MCF 10A (cell line): ENCODE results near the gene KLHDC4. TPM values are rescaled to one million over a fixed set of nuclear protein-coding genes. Genes with fewer than 3 reads are reported as not detected.

Experiments used
- BruUV-seq: library from RNA; stranded (reverse); fragments of 400-500 nt; replicated peaks from 2 replicates; lab custom pipeline; 2021; lab: Mats Ljungman, UMichigan
- CTCF ChIA-PET: fragments of 300-600 bp; sonication (Branson Sonifier 250); formaldehyde crosslinking; extraction: SDS; loops from one replicate; lab custom pipeline; 2021; ENCODE audit warnings: antibody characterized with exemption, inconsistent platforms; lab: Yijun Ruan, JAX
- POLR2A ChIA-PET: fragments of 300-600, 350-650 bp; sonication (Branson Sonifier 250); formaldehyde crosslinking; extraction: SDS; loops from one replicate; lab custom pipeline; 2020; ENCODE audit warnings: antibody characterized with exemption, inconsistent platforms; lab: Yijun Ruan, JAX
- DNase-seq: peaks from one replicate; pipeline ENCODE4 v3.0.0-alpha.2; 2018; ENCODE audit not compliant: unreplicated experiment
- H3K27ac Mint-ChIP-seq: one replicate; pipeline ENCODE4 v1.8.0; 2022; ENCODE audit warnings: mild to moderate bottlenecking, low read depth, mixed read lengths; ENCODE audit not compliant: unreplicated experiment
- H3K27me3 Mint-ChIP-seq: one replicate; pipeline ENCODE4 v1.8.0; 2022; ENCODE audit warnings: mixed read lengths; ENCODE audit not compliant: insufficient read depth, unreplicated experiment
- H3K36me3 Mint-ChIP-seq: one replicate; pipeline ENCODE4 v1.8.0; 2022; ENCODE audit warnings: mild to moderate bottlenecking, moderate library complexity, mixed read lengths; ENCODE audit not compliant: insufficient read depth, unreplicated experiment
- H3K4me1 Mint-ChIP-seq: one replicate; pipeline ENCODE4 v1.8.0; 2022; ENCODE audit warnings: mixed read lengths; ENCODE audit not compliant: insufficient read depth, unreplicated experiment
- H3K4me3 Mint-ChIP-seq: one replicate; pipeline ENCODE4 v1.8.0; 2022; ENCODE audit warnings: mild to moderate bottlenecking, moderate library complexity, mixed read lengths; ENCODE audit not compliant: unreplicated experiment
- H3K9me3 Mint-ChIP-seq: one replicate; pipeline ENCODE4 v1.8.0; 2022; ENCODE audit warnings: mixed read lengths; ENCODE audit not compliant: unreplicated experiment
- CTCF ChIP-seq: fragments of 200-600 bp; IDR thresholded peaks from one replicate; pipeline ENCODE4 v1.8.0; 2022; ENCODE audit warnings: antibody characterized with exemption, mild to moderate bottlenecking; ENCODE audit not compliant: unreplicated experiment
- intact Hi-C: fragments of 100-400 bp; cut with micrococcal nuclease; formaldehyde crosslinking; loops from 2 replicates; pipeline ENCODE4 v1.14.1; 2022
- total RNA-seq: library from RNA; stranded (reverse); gene quantifications from 2 replicates; pipeline ENCODE4 v1.2.3, GENCODE V29; 2022

KLHDC4 gene
- total RNA-seq, 1 experiment from 2014 or later = 106 TPM

GRCh38 chr16:87667443-87667842 is 98.3 kb downstream of the KLHDC4 start:
- no peak overlapping the region for H3K27ac Mint-ChIP-seq

GRCh38 chr16:87666919-87667318 is 98.9 kb downstream of the KLHDC4 start:
- peaks cover 13% of the 10 kb centered on the region for H3K27me3 Mint-ChIP-seq
- peaks cover 6% of the 10 kb centered on the region for H3K36me3 Mint-ChIP-seq
- H3K27ac Mint-ChIP-seq = no peak overlapping the region
- intact Hi-C loops = no loop called here
- DNase-seq = no peak
- ChIA-PET POLR2A (no interaction called here), CTCF (interaction anchor here (0.8 to 1.2 kb wide), 2 partner anchors 32 to 39 kb away, joined by 4 to 5 read pairs; no protein-coding TSS in a partner anchor)
- no TSS peak for BruUV-seq
- no peaks in the 10 kb centered on the region for H3K9me3 Mint-ChIP-seq
- TF ChIP-seq CTCF = no peak
- no peaks in the 10 kb centered on the region for H3K4me1 Mint-ChIP-seq
- H3K4me3 Mint-ChIP-seq = no peak overlapping the region

More at GRCh38 chr16:87667443-87667842, 98.3 kb downstream of the KLHDC4 start:
- DNase-seq = no peak
- H3K36me3 Mint-ChIP-seq = peaks cover 7% of the 10 kb centered on the region
- TF ChIP-seq CTCF = no peak
- peaks cover 13% of the 10 kb centered on the region for H3K27me3 Mint-ChIP-seq
- intact Hi-C loops = no loop called here
- POLR2A ChIA-PET = no interaction called here
- H3K4me3 Mint-ChIP-seq = no peak overlapping the region
- no peaks in the 10 kb centered on the region for H3K9me3 Mint-ChIP-seq
- no peaks in the 10 kb centered on the region for H3K4me1 Mint-ChIP-seq
- CTCF ChIA-PET = interaction anchor here (0.8 to 1.2 kb wide), 2 partner anchors 32 to 40 kb away, joined by 4 to 5 read pairs; no protein-coding TSS in a partner anchor
- BruUV-seq = no TSS peak

- Mint-ChIP-seq H3K4me3 (no peak overlapping the region), H3K4me1 (no peaks in the 10 kb centered on the region), H3K27me3 (peaks cover 27% of the 10 kb centered on the region), H3K9me3 (no peaks in the 10 kb centered on the region), H3K27ac (no peak overlapping the region), H3K36me3 (no peaks in the 10 kb centered on the region)
- no peak for DNase-seq
- ChIA-PET POLR2A (no interaction called here), CTCF (interaction anchor here (0.6 kb wide), 1 partner anchor 323 kb away, joined by 3 read pairs; no protein-coding TSS in a partner anchor)
- BruUV-seq = no TSS peak
- TF ChIP-seq CTCF = no peak
- intact Hi-C loops = no loop called here
Observed at GRCh38 chr16:87665193-87665592, 100.6 kb downstream of the KLHDC4 start.

- Mint-ChIP-seq H3K9me3 (no peaks in the 10 kb centered on the region), H3K27ac (no peak overlapping the region), H3K36me3 (no peaks in the 10 kb centered on the region), H3K4me3 (no peak overlapping the region), H3K4me1 (no peaks in the 10 kb centered on the region), H3K27me3 (peaks cover 31% of the 10 kb centered on the region)
- DNase-seq = no peak
- TF ChIP-seq CTCF = no peak
- BruUV-seq = no TSS peak
- intact Hi-C loops = no loop called here
- POLR2A ChIA-PET = no interaction called here
- CTCF ChIA-PET = no interaction called here
Observed at GRCh38 chr16:87664792-87665191, 101.0 kb downstream of the KLHDC4 start.
